ENCODE results near the gene YWHAH.
A peak's percentile ranks its signal among the peaks of the same experiment; 100 is the strongest.
"Not testable (repeated sequence)": the region's sequence is repeated elsewhere in the genome, so short reads cannot be mapped to it uniquely, and the experiment has no call there.

Gene YWHAH

DNA sequence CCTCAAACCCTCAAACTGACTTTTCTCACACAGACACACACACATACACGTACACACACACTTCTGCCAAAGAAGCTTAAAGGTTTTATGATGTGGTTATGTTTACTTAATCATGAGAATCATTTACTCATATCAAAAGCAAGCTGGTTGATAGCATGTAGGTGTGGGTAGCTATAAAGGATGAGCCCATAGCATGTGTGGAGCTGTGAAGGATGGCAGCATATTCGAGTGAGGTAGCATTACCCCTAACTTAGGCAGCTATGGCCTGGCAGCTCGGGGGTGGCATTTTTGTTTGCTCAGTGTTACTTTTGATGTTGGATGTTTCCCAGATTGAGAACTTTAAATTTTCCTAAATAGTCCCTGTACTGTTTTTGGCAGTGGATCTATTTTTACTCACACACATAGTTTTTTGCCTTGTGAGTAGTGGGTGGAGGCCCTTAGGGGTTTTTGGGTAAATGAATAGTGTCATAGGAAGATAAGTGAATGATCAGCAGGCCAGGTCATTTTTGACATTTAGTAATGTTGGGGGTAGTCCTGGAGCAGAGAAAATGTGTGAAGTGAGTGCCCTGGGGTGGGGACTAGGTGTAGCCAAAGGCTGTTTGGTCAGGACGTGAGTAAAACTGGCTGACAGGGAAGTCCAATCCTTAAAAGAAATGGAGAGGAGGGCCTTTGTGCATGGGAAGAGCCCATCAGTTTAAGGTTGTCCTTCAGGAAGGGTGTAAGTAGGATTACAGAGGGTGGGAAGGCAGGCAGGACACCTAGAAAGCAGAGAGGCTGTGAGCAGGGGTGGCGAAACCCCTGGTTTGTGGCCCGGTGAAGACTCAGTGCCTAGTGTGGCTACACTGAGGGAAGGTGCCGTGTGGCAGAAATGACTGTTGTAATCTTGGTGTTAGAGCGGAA lies 7.1 kb downstream of the YWHAH start:
- no peak for DNase-seq

DNA sequence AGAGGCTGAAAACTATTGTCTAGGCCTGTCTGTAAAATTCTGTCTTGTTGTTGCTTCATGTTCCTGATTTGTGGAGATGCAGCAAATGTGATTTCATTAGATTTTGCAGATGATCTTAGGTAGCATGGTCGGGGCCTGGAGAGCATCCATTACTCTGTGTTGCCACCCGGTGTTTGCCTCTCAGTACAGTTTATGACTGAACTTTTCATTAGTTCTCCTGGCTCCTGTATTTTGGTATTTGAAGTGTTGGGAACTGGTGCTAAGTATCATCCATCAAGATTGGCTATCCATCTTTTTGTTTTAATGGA lies 7.7 kb downstream of the YWHAH start:
- no peak for DNase-seq

DNA sequence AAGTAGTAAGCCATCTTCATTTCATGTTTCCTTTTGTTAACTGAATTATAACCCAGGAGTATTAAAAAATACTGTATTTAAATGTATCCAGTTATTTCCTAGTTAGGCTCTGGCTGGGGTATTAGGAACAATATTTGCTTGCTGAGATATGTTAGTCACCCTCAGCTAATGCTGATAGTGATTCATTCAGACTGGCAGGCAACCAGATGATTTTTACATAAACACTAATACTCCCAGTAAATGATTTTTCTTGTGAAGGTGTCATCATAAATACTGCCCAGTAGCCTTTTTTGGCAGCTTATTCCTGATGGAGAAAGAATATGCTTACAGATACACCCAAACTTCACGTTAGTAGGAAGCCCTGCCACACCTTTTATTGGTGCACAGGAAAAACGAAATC lies 8.1 kb downstream of the YWHAH start:
- DNase-seq = no peak

DNA sequence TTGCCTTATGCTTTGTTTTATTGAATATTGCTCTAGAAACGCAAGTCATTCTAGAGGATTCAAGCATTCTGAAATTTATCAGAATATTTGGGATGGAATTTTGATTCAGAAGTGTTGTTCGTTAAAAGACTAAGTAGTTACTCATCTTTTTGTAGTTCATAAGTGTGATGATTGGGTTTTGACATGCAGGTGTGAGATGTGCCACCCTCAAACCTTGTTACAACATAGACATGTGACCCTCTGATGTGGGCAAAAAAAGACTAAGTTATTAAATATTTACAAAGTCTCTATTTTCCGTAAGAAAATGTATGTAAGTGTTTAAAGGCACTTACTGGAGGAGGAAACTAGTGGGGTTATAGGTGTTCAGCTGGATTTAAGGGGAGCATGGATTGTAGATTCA lies 8.9 kb downstream of the YWHAH start:
- DNase-seq = no peak

DNA sequence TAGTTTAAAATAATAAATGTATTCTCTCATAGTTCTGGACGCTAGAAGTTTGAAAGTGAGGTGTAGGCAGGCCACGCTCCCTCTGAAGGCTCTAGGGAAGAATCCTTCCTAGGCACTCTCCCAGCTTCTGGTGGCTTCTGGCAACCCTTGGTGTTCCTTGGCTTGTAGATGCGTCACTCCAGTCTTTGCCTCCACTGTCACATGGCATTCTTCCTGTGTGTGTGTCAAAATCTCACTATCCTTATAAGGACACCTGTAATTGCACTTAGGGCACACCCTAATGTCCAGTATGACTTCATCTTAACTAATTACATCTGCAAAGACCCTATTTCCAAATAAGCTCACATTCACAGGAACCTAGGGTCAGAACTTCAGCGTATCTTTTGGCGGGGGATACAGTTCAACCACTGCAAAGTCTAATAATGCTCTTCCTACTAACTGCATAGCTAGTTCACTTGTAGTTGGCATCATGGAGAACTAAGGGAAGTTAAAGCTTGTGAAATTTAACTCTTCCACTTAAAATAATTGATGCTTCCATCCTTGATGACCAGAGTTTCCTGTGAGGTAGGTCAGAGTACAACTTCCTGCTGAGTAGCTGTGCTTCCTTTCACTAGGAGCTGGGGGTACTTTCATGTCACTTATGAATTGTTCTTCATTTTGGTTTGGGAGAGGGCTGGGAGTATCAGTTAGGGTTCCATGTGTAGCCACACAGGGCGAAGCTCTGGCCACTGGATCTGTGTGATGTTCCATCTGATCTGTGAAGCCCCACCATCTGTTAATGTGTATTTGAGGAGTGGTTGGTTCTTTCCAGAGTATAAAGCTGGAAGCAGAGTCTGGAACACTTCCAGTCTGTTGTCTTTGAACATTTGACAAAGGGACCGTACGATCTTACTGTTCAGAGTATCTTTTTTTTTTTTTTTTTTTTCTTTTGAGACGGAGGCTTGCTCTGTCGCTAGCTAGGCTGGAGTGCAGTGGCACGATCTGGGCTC lies 10.5 kb downstream of the YWHAH start:
- DNase-seq = no peak

DNA sequence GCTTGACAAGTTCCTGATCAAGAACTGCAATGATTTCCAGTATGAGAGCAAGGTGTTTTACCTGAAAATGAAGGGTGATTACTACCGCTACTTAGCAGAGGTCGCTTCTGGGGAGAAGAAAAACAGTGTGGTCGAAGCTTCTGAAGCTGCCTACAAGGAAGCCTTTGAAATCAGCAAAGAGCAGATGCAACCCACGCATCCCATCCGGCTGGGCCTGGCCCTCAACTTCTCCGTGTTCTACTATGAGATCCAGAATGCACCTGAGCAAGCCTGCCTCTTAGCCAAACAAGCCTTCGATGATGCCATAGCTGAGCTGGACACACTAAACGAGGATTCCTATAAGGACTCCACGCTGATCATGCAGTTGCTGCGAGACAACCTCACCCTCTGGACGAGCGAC lies 12.0 kb downstream of the YWHAH start:
- DNase-seq = no peak

DNA sequence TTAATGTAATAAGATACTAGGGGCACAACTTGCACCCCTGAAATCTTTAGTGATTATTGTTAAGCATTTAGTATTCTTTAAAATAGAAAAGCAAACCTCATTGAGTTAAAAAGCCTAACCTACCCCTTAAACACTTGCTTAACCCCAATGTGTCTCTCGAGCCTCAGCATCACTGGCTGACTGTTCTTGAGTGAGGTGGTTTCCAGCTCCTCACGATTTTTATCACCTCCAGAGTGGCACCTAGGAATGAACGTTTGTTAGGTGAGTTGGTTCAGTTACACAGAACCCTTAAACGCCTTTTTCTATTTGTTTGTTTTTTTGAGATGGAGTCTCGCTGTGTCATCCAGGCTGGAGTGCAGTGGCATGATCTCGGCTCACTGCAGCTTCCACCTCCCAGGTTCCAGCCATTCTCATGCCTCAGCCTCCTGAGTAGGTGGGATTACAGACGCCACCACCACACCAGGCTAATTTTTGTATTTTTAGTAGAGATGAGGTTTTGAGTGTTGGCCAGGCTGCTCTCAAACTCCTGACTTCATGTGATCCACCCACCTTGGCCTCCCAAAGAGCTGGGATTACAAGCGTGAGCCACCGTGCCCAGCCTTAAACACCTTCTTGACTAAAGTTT lies 13.7 kb downstream of the YWHAH start:
- no peak for DNase-seq

DNA sequence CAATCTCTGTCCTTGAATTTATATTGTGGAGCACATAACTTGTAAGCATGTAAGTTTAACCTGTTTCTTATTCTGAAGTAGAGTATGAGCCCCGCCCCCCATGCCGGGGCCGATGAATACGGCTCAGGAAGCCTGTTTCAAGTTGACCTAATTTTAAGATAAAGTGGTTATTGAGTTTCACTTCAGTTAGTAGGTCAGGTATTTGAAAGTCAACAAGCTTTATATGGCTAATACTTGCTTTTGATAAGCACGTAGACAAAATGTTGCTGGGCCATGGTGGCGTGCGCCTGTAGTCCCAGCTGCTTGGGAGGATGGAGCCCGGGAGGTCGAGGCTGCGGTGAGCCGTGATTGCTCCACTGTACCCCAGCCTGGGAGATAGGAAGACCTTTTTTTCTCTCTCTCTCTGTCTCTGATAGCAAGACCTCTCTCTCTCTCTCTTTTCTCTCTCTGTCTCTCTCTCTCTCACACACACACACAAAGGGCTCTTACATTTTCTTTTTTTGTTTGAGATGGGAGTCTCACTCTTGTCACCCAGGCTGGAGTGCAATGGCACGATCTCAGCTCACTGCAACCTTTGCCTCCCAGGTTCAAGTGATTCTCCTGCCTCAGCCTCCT lies 14.4 kb downstream of the YWHAH start:
- DNase-seq = no peak

DNA sequence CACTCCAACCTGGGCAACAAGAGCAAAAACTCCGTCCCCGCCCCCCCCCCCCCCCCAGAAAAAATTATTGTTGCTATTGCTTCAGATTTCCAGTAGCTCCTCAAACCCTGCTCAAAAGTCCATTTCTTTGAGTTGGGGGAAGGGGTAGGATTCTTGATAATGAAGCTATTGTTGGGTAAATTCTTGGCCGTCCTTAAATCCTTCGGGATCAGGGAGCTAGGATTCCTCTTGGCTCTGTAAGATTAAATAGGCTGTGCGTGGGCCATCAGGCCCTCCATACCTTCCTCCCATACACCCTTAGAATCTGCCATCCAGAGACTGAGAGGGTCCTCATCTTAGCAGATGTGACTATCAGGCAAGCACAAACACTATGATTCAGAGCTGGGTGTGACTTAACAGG lies 16.4 kb downstream of the YWHAH start:
- DNase-seq = no peak

DNA sequence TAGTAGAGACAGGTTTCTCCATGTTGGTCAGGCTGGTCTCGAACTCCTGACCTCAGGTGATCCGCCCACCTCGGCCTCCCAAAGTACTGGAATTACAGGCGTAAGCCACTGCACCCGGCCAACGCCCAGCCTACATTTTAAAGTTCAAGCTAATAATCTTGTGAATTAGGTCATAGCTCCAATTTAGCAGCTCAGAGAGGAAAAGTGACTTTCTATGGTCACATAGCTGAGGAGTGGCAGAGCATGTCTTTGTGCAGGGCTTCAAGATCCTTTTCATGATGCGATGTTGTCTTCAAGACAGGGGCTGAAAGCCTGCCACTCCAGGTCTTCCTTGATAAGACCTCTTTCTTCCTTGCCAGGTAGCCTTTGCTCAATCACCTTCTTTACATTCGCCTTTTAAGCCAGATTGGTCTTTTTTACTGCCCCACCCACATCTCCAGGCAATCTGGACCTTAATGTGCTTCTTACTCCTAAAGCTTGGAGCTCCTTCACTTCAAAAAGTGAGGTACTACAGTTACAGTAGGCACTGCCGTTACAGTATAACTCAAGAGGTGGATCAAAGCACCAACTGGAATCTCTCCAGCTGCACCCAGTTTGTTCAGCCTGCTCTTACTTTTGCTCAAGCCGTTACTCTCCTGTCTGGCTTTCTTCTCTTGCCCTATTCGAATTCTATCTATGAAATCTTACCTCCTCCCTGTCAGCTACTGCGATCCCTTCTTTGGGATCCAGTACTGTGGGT lies 18.2 kb downstream of the YWHAH start:
- no peak for DNase-seq

DNA sequence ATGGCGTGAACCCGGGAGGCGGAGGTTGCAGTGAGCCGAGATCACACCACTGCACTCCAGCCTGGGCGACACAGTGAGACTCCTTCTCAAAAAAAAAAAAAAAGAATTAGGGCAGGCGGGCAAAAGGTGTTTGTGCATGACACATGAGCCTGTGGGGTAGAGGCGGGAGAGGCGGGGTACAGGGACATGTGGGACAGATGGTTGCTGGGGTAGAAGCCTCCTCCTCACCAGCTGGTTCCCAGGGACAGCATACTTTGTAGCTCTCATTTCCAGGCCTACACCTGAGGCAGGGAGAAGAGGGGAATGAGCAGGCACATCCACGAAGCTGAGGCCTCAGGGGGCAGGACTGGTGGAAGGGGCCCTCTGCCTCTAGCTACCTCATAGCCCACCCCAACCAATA lies 23.7 kb downstream of the YWHAH start:
- no peak for DNase-seq

DNA sequence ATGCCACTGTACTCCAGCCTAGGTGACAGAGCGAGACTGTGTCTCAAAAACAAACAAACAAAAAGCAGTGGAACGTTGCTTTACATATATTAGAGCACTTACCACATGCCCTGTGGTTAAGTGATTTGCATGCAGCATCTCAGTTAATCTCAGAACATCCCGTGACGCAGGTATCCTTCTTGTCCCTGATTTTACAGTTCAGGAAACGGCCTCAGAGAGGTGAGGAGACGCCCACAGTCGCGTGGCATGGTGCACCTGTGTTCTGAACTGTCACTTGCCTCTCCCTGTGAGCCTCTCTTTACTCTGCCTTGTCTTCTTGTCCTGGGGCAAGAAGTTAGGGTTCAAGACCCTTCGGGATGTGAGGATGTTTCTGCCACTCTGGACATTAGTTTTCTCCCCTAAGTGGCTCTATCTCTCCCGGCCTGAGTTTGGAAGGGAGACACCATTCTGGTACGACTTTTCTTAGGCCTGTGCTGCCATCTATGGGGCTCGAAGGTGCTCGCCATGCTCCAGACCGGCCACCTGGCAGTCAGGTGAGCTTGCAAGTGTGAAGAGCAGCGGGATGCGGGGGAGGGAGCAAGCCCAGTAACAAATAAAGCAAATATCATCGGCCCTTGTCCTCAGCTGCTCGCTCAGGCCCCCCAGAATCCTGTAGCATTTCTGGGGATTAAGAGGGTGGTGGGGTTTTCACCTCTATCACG lies 25.6 kb downstream of the YWHAH start:
- peak; percentile 83 for DNase-seq

DNA sequence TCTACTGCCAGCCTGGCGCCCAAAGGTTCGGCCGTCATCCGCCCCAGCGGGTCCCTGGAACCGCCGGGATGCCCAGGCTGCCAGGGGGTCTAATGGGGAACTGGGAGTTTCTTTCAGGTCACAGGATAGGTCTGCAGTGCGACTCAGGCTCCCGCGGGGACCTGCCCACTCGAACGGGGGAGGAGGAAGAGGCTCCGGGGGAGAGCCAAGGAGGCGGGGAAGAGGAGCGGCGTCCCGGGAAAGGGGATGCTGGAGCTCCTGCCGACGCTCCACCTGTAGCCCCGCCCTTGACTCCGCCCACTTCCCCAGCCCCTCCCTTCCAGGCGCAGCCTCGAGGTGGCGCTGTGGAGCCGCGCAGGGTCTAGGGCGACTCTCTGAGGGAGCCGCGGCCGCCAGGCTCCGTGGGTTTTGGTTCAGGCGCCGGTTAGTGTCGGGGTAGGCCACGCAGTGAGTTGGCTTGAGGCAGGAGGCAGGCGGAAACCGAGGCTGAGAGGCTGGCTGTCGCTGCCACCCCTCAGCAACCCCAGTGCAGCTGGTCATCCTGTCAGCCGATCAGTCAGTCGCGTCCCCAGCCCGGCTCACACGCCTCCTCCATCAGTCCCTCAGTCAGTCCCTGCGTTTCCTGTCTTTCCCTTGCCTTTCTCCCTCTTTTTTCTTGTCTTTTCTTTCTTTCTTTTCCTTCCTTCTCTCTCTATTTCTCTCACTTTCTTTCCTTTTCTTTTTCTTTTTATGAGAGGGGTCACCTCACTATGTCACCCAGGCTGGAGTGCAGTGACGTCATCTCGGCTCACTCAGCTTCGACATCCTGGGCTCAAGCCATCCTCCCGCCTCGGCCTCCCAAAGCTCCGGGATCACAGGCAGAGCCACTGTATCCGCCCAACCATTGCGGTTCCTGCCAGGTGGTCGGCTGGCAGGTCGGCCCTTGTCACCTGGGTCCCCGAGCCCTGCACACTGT lies 26.4 kb downstream of the YWHAH start:
- peak; percentile 68 for DNase-seq

DNA sequence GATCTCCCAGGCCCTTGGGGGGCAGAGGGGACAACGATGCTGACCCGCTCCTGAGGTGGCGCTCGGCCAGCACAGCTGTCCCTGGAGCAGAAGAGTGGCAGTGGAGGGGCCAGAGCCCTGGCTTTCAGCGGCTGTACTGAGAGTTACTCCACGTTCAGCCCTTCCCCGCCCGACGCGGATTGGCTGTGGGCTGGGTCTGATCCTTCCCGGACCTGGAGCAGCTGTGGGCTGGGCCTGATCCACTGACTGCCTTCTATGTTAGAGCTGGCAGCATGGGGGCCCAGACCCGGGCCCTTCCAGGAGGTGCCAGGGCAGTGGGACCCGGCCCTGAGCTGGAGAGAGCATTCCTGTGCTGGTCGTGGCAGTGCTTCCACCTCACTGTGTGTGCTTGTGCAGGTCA lies 27.8 kb downstream of the YWHAH start:
- DNase-seq = no peak

DNA sequence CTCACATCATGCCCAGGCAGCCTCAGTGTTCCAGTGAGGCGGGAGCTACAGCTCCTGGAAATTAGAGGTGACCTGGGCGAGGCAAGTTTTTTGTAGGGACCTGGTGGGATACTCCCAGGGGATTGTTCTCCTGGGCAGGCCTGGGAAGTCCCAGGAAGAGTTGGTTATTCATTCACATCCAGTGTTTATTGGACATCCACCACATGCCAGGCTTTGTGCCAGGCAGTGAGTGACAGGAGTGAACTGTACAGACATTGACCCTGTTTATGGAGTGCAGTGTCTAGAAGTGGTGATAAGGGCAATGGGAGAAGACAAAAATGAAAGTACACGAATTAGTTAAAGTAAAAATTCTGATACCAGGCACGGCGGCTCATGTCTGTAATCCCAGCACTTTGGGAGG lies 29.4 kb downstream of the YWHAH start:
- DNase-seq = no peak

DNA sequence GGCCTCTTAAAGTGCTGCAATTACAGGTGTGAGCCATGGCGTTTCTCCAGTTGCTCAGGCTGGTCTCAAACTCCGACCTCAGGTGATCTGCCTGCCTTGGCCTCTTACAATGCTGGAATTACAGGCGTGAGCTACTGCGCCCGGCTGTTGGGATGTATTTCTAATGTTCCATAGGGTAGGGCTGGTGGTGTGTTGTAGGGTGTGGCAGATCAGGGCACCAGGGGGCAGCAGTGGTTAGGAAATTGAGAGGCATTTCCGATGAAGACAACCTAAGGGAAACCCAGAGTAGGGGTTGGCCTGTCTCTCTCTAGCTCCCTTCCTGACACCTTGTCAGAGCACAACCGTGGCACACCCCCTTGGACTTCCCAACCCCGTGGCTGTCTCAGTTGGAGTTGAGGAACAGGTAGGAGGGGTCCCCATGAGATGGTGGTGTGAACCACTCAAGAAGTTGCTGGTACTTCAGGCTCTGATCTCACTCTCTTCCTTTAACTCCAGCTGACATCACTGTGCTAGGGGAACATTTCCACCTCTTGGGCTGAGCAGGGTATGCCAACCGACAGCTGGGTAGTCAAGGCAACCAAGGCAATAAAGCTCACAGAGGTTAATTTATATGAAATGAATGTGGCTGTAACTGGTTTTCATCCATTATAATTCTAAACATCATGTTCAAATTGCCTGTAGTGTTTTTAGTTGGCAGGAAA lies 33.0 kb downstream of the YWHAH start:
- peak; percentile 61 for DNase-seq

DNA sequence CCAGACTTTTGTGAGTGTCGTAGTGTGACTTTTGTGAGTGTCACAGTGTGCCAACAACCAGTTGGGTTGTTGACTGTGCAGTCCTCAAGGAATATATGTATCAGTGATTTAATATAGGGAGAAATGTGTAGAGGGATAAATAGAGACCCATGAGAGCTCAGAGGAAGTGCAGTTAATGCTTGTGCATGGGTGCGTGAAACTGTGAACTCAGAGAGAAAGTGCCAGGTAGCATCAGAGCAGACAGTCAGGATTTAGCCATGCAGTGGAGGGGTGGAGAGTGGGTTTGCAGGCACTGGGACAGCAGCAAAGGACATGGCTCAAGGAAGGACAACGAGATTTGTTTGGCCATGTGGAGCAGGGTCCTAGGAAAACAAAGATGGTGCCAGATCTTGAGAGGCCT lies 33.6 kb downstream of the YWHAH start:
- no peak for DNase-seq

DNA sequence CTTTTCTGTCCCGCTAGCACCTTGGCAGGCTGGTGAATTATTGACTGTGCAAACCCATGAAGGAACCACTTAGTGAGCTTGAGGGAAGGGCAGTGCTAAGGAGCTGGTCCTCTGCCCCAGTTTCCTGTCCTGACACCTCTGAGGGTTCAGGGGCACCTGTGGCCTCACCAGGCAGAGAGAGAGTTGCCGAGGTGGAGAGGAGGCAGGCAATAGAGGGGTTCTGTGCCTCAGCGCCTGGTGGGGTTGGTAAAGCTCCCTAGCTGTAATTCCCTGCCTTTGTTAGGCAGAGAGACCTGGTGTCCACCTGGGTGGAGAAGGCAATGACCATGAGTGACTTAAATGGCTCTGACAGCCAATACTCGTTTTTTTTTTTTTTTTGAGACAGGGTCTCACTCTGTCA lies 36.3 kb downstream of the YWHAH start:
- DNase-seq = no peak

DNA sequence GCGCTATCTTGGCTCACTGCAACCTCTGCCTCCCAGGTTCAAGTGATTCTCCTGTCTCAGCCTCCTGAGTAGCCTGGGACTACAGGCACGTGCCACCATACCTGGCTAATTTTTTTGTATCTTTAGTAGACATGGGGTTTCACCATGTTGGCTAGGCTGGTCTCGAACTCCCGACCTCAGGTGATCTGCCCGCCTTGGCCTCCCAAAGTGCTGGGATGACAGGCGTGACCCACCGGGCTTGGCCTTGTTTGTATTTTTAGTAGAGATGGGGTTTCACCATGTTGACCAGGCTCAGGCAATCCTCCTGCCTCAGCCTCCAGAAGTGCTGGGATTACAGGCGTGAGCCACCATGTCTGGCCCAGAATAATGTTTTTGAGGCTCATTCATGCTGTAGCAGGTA lies 37.6 kb downstream of the YWHAH start:
- DNase-seq = not testable (repeated sequence)

Data from NCI-H1105 treated with DMSO at 0.1 percent for 48 hours (cell line).